ENCODE data around the gene FTO.

DNA sequence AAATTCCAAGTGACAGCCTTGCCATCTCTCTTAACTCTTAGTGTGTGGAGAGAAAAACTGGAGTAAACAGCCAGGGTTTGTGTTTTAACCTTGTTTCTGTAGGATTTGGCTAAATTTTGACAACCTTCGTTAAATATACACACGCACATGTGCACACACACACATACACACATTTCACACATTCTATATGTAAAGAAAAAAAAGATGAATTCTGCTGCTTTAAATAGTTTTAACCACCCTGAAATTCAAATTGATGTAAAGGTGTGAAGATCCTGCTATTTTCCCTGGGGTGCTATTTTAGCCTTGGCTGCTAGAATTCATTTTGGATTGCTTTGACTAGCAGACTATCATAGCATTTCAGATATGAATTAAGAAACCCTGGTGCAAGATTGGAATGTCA is 191.9 kb downstream of the FTO start:
- TF ChIP-seq SMAD4 (CRISPR knock-in tag; IDR thresholded peaks at IDR 0.05): no peak
- TF ChIP-seq, protein P1, sequence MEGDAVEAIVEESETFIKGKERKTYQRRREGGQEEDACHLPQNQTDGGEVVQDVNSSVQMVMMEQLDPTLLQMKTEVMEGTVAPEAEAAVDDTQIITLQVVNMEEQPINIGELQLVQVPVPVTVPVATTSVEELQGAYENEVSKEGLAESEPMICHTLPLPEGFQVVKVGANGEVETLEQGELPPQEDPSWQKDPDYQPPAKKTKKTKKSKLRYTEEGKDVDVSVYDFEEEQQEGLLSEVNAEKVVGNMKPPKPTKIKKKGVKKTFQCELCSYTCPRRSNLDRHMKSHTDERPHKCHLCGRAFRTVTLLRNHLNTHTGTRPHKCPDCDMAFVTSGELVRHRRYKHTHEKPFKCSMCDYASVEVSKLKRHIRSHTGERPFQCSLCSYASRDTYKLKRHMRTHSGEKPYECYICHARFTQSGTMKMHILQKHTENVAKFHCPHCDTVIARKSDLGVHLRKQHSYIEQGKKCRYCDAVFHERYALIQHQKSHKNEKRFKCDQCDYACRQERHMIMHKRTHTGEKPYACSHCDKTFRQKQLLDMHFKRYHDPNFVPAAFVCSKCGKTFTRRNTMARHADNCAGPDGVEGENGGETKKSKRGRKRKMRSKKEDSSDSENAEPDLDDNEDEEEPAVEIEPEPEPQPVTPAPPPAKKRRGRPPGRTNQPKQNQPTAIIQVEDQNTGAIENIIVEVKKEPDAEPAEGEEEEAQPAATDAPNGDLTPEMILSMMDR (IDR thresholded peaks at IDR 0.05): no peak
- no peak for TF ChIP-seq JUN (CRISPR knock-in tag; IDR thresholded peaks at IDR 0.05)
- TF ChIP-seq ELF4 (CRISPR knock-in tag; IDR thresholded peaks at IDR 0.05; ENCODE audit: low read depth): no peak
- TF ChIP-seq USF2 (CRISPR knock-in tag; IDR thresholded peaks at IDR 0.05): no peak
- no peak for TF ChIP-seq TCF7 (CRISPR knock-in tag; IDR thresholded peaks at IDR 0.05; ENCODE audit: low read depth)
- no peak for TF ChIP-seq ZBTB21 (CRISPR knock-in tag; IDR thresholded peaks at IDR 0.05; ENCODE audit: borderline replicate concordance)
- no peak for TF ChIP-seq MXD4 (CRISPR knock-in tag; IDR thresholded peaks at IDR 0.05; ENCODE audit: borderline replicate concordance)
- no peak for TF ChIP-seq NR3C1 (CRISPR knock-in tag; conservative IDR thresholded peaks at IDR 0.05; ENCODE audit: low read depth)
- TF ChIP-seq ZBTB43 (CRISPR knock-in tag; IDR thresholded peaks at IDR 0.05): no peak
